Activated effector memory CD4-positive, alpha-beta T cell treated with Interleukin-2 at 50 U/mL for 16 hours (primary cell): ENCODE measurements around the gene ZSWIM9.
A peak's percentile ranks its signal among the peaks of the same experiment; 100 is the strongest.

ENCODE experiments used
- DNase-seq: peaks from one replicate; pipeline ENCODE4 v3.0.0-alpha.2; 2020

The ZSWIM9 gene

GRCh38 chr19:48176226-48176625 lies 5.7 kb downstream of the ZSWIM9 start:
- no peak for DNase-seq

GRCh38 chr19:48181505-48181904 lies 11.0 kb downstream of the ZSWIM9 start:
- DNase-seq = no peak

GRCh38 chr19:48182434-48182833 lies 12.0 kb downstream of the ZSWIM9 start:
- no peak for DNase-seq

GRCh38 chr19:48183356-48183755 lies 12.9 kb downstream of the ZSWIM9 start:
- no peak for DNase-seq

GRCh38 chr19:48186015-48186414 lies 15.5 kb downstream of the ZSWIM9 start:
- no peak for DNase-seq

GRCh38 chr19:48186541-48186991 lies 16.1 kb downstream of the ZSWIM9 start:
- DNase-seq = no peak

- DNase-seq = peak; percentile 63
Measured at GRCh38 chr19:48190288-48190884, 19.9 kb downstream of the ZSWIM9 start.

GRCh38 chr19:48190885-48191284 lies 20.4 kb downstream of the ZSWIM9 start:
- DNase-seq = no peak

GRCh38 chr19:48192750-48193149 lies 22.3 kb downstream of the ZSWIM9 start:
- no peak for DNase-seq

- no peak for DNase-seq
Measured at GRCh38 chr19:48194041-48194843, 23.8 kb downstream of the ZSWIM9 start.

GRCh38 chr19:48194844-48195830 lies 24.7 kb downstream of the ZSWIM9 start:
- DNase-seq = no peak

- no peak for DNase-seq
Measured at GRCh38 chr19:48196321-48196763, 25.9 kb downstream of the ZSWIM9 start.

- no peak for DNase-seq
Measured at GRCh38 chr19:48196933-48197665, 26.6 kb downstream of the ZSWIM9 start.

- DNase-seq = no peak
Measured at GRCh38 chr19:48203222-48203793, 32.8 kb downstream of the ZSWIM9 start.

GRCh38 chr19:48203794-48204628 lies 33.5 kb downstream of the ZSWIM9 start:
- DNase-seq = peak; percentile 89

GRCh38 chr19:48206397-48207093 lies 36.1 kb downstream of the ZSWIM9 start:
- DNase-seq = no peak

GRCh38 chr19:48210005-48210404 lies 39.5 kb downstream of the ZSWIM9 start:
- DNase-seq = no peak

- DNase-seq = no peak
Measured at GRCh38 chr19:48213959-48214358, 43.5 kb downstream of the ZSWIM9 start.

- no peak for DNase-seq
Measured at GRCh38 chr19:48216933-48217332, 46.5 kb downstream of the ZSWIM9 start.

GRCh38 chr19:48218997-48219396 lies 48.5 kb downstream of the ZSWIM9 start:
- DNase-seq = no peak
